A673 (cell line): Measurements from ENCODE around the gene SCAF4. TPM values are rescaled to one million over a fixed set of nuclear protein-coding genes. Genes with fewer than 3 reads are reported as not detected.

Source experiments
- BruUV-seq: library from RNA; stranded (reverse); fragments of 400-500 nt; replicated peaks from 2 replicates; lab custom pipeline; 2021; lab: Mats Ljungman, UMichigan
- CTCF ChIA-PET: fragments of 300-600 bp; sonication (Branson Sonifier 250); formaldehyde crosslinking; loops from one replicate; lab custom pipeline; 2022; ENCODE audit warnings: antibody characterized with exemption; lab: Charles Lee
- POLR2A ChIA-PET: fragments of 300-600 bp; sonication (Branson Sonifier 250); formaldehyde crosslinking; loops from one replicate; lab custom pipeline; 2022; ENCODE audit warnings: antibody characterized with exemption; ENCODE audit not compliant: low non-redundant PET; lab: Charles Lee
- DNase-seq: peaks from one replicate; pipeline ENCODE4 v3.0.0-alpha.2; 2015; ENCODE audit warnings: low spot score
- H3K27ac ChIP-seq: fragments of 200-600 bp; sonication (generic); 2 replicates; pipeline ENCODE4 v1.5.1; 2016; ENCODE audit warnings: mixed run types, low read depth, mild to moderate bottlenecking, mixed read lengths, antibody characterized with exemption, low read length; ENCODE audit not compliant: poor library complexity, severe bottlenecking
- H3K27me3 ChIP-seq: fragments of 200-600 bp; sonication (generic); replicated peaks from 2 replicates; pipeline ENCODE4 v1.6.1; 2017; ENCODE audit warnings: mixed run types, low read depth, mild to moderate bottlenecking, mixed read lengths, antibody characterized with exemption, low read length; ENCODE audit not compliant: insufficient read depth, poor library complexity
- H3K36me3 ChIP-seq: fragments of 200-600 bp; sonication (generic); 2 replicates; pipeline ENCODE4 v1.6.1; 2016; ENCODE audit warnings: mixed run types, mild to moderate bottlenecking, mixed read lengths, antibody characterized with exemption, low read length; ENCODE audit not compliant: insufficient read depth, poor library complexity, severe bottlenecking
- H3K4me1 ChIP-seq: fragments of 200-600 bp; sonication (generic); 2 replicates; pipeline ENCODE4 v1.6.1; 2017; ENCODE audit warnings: mixed run types, mild to moderate bottlenecking, mixed read lengths, antibody characterized with exemption, low read length; ENCODE audit not compliant: insufficient read depth, poor library complexity, severe bottlenecking
- H3K4me3 ChIP-seq: fragments of 200-600 bp; sonication (generic); 2 replicates; pipeline ENCODE4 v1.5.1; 2016; ENCODE audit warnings: low read depth, mixed run types, mild to moderate bottlenecking, mixed read lengths, low read length; ENCODE audit not compliant: poor library complexity, severe bottlenecking
- H3K9me3 ChIP-seq: fragments of 200-600 bp; sonication (generic); 2 replicates; pipeline ENCODE4 v1.6.1; 2016; ENCODE audit warnings: mixed run types, low read depth, mild to moderate bottlenecking, mixed read lengths, antibody characterized with exemption, low read length; ENCODE audit not compliant: poor library complexity, severe bottlenecking
- CTCF ChIP-seq: fragments of 300-800, 200-600 bp; sonication (generic); conservative IDR thresholded peaks from 2 replicates; pipeline ENCODE4 v1.5.1; 2017; ENCODE audit warnings: low read depth, mild to moderate bottlenecking, antibody characterized with exemption, low read length, moderate library complexity, mixed read lengths
- EZH2 ChIP-seq: fragments of 200-600 bp; sonication (generic); IDR thresholded peaks from 2 replicates; pipeline ENCODE4 v1.6.1; 2017; ENCODE audit warnings: borderline replicate concordance, low read depth, mild to moderate bottlenecking, mixed read lengths, antibody characterized with exemption, low read length; ENCODE audit not compliant: poor library complexity, severe bottlenecking
- intact Hi-C: fragments of 100-400 bp; cut with micrococcal nuclease; formaldehyde crosslinking; loops from one replicate; pipeline ENCODE4 v1.10.0; 2022; ENCODE audit not compliant: unreplicated experiment
- total RNA-seq: library from RNA; stranded (reverse); gene quantifications from 2 replicates; pipeline ENCODE4 v1.2.3, GENCODE V29; 2021

The SCAF4 gene
- total RNA-seq, 1 experiment from 2014 or later: 57.0 TPM

- Histone ChIP-seq H3K27ac (no peak overlapping the region), H3K9me3 (no peaks in the 10 kb centered on the region), H3K36me3 (no peaks in the 10 kb centered on the region), H3K27me3 (no peaks in the 10 kb centered on the region), H3K4me3 (no peak overlapping the region), H3K4me1 (no peaks in the 10 kb centered on the region)
- CTCF ChIA-PET: no interaction called here
- no TSS peak for BruUV-seq
- POLR2A ChIA-PET: no interaction called here
- no peak for TF ChIP-seq CTCF
- TF ChIP-seq EZH2: no peak
- intact Hi-C loops: no loop called here
- no peak for DNase-seq
Observed at GRCh38 chr21:31650930-31651329, 81.0 kb downstream of the SCAF4 start.

- no TSS peak for BruUV-seq
- Histone ChIP-seq H3K9me3 (no peaks in the 10 kb centered on the region), H3K4me1 (no peaks in the 10 kb centered on the region), H3K27me3 (no peaks in the 10 kb centered on the region), H3K27ac (no peak overlapping the region), H3K4me3 (no peak overlapping the region), H3K36me3 (no peaks in the 10 kb centered on the region)
- no peak for TF ChIP-seq EZH2
- TF ChIP-seq CTCF: no peak
- no peak for DNase-seq
- ChIA-PET CTCF (no interaction called here), POLR2A (interaction anchor here (0.5 kb wide), 1 partner anchor 449 kb away, joined by 3 read pairs; no protein-coding TSS in a partner anchor)
- intact Hi-C loops: no loop called here
Observed at GRCh38 chr21:31647650-31648049, 84.3 kb downstream of the SCAF4 start.

GRCh38 chr21:31644643-31645042 is 87.3 kb downstream of the SCAF4 start:
- BruUV-seq: no TSS peak
- H3K4me3 ChIP-seq: no peak overlapping the region
- intact Hi-C loops: no loop called here
- H3K4me1 ChIP-seq: no peaks in the 10 kb centered on the region
- CTCF ChIA-PET: no interaction called here
- H3K27ac ChIP-seq: no peak overlapping the region
- POLR2A ChIA-PET: no interaction called here
- no peak for TF ChIP-seq EZH2
- H3K36me3 ChIP-seq: no peaks in the 10 kb centered on the region
- H3K9me3 ChIP-seq: no peaks in the 10 kb centered on the region
- DNase-seq: no peak
- no peaks in the 10 kb centered on the region for H3K27me3 ChIP-seq

- H3K4me1 ChIP-seq: no peaks in the 10 kb centered on the region
- TF ChIP-seq EZH2: no peak
- TF ChIP-seq CTCF: no peak
- no peak overlapping the region for H3K4me3 ChIP-seq
- POLR2A ChIA-PET: no interaction called here
- CTCF ChIA-PET: no interaction called here
- no peak overlapping the region for H3K27ac ChIP-seq
- BruUV-seq: no TSS peak
- no peaks in the 10 kb centered on the region for H3K27me3 ChIP-seq
- no peaks in the 10 kb centered on the region for H3K36me3 ChIP-seq
- intact Hi-C loops: no loop called here
- no peak for DNase-seq
- no peaks in the 10 kb centered on the region for H3K9me3 ChIP-seq
Observed at GRCh38 chr21:31641416-31641922, 90.4 kb downstream of the SCAF4 start.
